Renal cortical epithelial cell (primary cell): ENCODE data around the gene GRAMD4. TPM values are rescaled to one million over a fixed set of nuclear protein-coding genes. Genes with fewer than 3 reads are reported as not detected.
"Not testable (repeated sequence)": the region's sequence is repeated elsewhere in the genome, so short reads cannot be mapped to it uniquely, and the experiment has no call there.

Experiments used
- DNase-seq: peaks from one replicate; pipeline ENCODE4 v3.0.0-alpha.2; 2011; ENCODE audit warnings: low read depth
- total RNA-seq: library from RNA; depleted of rRNA; stranded (reverse); fragments of >200 nt; gene quantifications from 2 replicates; pipeline ENCODE4 v1.2.3, GENCODE V29; 2014

Gene GRAMD4
- total RNA-seq, 1 donor from 2014 or later: 55.1 TPM

GRCh38 chr22:46620588-46621242 lies 529 bp downstream of the GRAMD4 start:
- no peak for DNase-seq

GRCh38 chr22:46621243-46621930 lies 1.2 kb downstream of the GRAMD4 start:
- DNase-seq: not testable (repeated sequence)

- DNase-seq: peak; percentile 30
These were observed 1.9 kb downstream of the GRAMD4 start for GRCh38 chr22:46622081-46622521.

- DNase-seq: no peak
These were observed 5.1 kb downstream of the GRAMD4 start for GRCh38 chr22:46625113-46625842.

GRCh38 chr22:46625843-46626349 lies 5.7 kb downstream of the GRAMD4 start:
- DNase-seq: no peak

GRCh38 chr22:46626356-46626755 lies 6.2 kb downstream of the GRAMD4 start:
- no peak for DNase-seq

GRCh38 chr22:46626911-46627805 lies 7.0 kb downstream of the GRAMD4 start:
- DNase-seq: no peak

- no peak for DNase-seq
These were observed 7.8 kb downstream of the GRAMD4 start for GRCh38 chr22:46627806-46628482.

GRCh38 chr22:46628756-46629155 lies 8.6 kb downstream of the GRAMD4 start:
- DNase-seq: no peak

- DNase-seq: no peak
These were observed 9.1 kb downstream of the GRAMD4 start for GRCh38 chr22:46629291-46629690.

- DNase-seq: no peak
These were observed 10.9 kb downstream of the GRAMD4 start for GRCh38 chr22:46631113-46631512.

- no peak for DNase-seq
These were observed 12.6 kb downstream of the GRAMD4 start for GRCh38 chr22:46632646-46633249.

- DNase-seq: no peak
These were observed 13.2 kb downstream of the GRAMD4 start for GRCh38 chr22:46633334-46633890.

GRCh38 chr22:46634011-46634699 lies 14.0 kb downstream of the GRAMD4 start:
- DNase-seq: peak; percentile 59

GRCh38 chr22:46634973-46635685 lies 14.9 kb downstream of the GRAMD4 start:
- not testable (repeated sequence) for DNase-seq

GRCh38 chr22:46635756-46636155 lies 15.6 kb downstream of the GRAMD4 start:
- DNase-seq: no peak

- DNase-seq: no peak
These were observed 16.2 kb downstream of the GRAMD4 start for GRCh38 chr22:46636221-46637002.
